H1 (cell line): Measurements from ENCODE around the gene HS6ST1. TPM values are rescaled to one million over a fixed set of nuclear protein-coding genes. Genes with fewer than 3 reads are reported as not detected.

Experiments
- CTCF ChIA-PET: fragments of 300-600 bp; sonication (Branson Sonifier 250); formaldehyde crosslinking; loops from one replicate; lab custom pipeline; 2021; ENCODE audit not compliant: partially characterized antibody; lab: Charles Lee
- POLR2A ChIA-PET: fragments of 300-600 bp; sonication (Branson Sonifier 250); formaldehyde crosslinking; loops from one replicate; lab custom pipeline; 2021; ENCODE audit warnings: inconsistent platforms; ENCODE audit not compliant: partially characterized antibody; lab: Charles Lee
- DNase-seq, 2 experiments: peaks; one replicate each; pipeline versions ENCODE4 v3.0.0 to v3.0.0-alpha.2; 2010 to 2022; ENCODE audit warnings: low spot score in 2 of 2, low read depth in 1 of 2, mixed read lengths in 1 of 2
- FAIRE-seq: peaks from 2 replicates; lab custom pipeline; 2011; peaks lifted over from hg19 to GRCh38; lab: Jason Lieb, UNC
- H2AFZ ChIP-seq: 2 replicates; pipeline ENCODE4 v1.8.1; 2012; ENCODE audit warnings: low read length, inconsistent platforms
- H2AK5ac ChIP-seq: 2 replicates; pipeline ENCODE4 v1.6.1; 2013; ENCODE audit warnings: low read depth, low read length
- H2BK120ac ChIP-seq: replicated peaks from 2 replicates; pipeline ENCODE3; 2013; ENCODE audit warnings: low read depth, low read length, inconsistent platforms
- H2BK12ac ChIP-seq: 2 replicates; pipeline ENCODE4 v1.6.1; 2013; ENCODE audit warnings: low read depth, low read length
- H2BK15ac ChIP-seq: 2 replicates; pipeline ENCODE4 v1.6.1; 2013; ENCODE audit warnings: low read length
- H2BK20ac ChIP-seq: 2 replicates; pipeline ENCODE4 v1.6.1; 2013; ENCODE audit warnings: low read length
- H2BK5ac ChIP-seq: 2 replicates; pipeline ENCODE4 v1.6.1; 2013; ENCODE audit warnings: low read depth, low read length
- H3K14ac ChIP-seq: 2 replicates; pipeline ENCODE4 v1.6.1; 2013; ENCODE audit warnings: inconsistent platforms; ENCODE audit not compliant: insufficient read length
- H3K18ac ChIP-seq: 2 replicates; pipeline ENCODE4 v1.6.1; 2013; ENCODE audit warnings: low read length; ENCODE audit errors: extremely low read depth
- H3K23ac ChIP-seq: 2 replicates; pipeline ENCODE4 v1.6.1; 2013; ENCODE audit warnings: inconsistent platforms; ENCODE audit not compliant: insufficient read length
- H3K23me2 ChIP-seq: 2 replicates; pipeline ENCODE4 v1.6.1; 2013; ENCODE audit warnings: low read depth, low read length
- H3K27ac ChIP-seq: 2 replicates; pipeline ENCODE4 v1.6.1; 2011; ENCODE audit warnings: low read depth, low read length, inconsistent platforms
- H3K27me3 ChIP-seq, 4 experiments: replicated peaks in 1 of 4; 1 replicate in 1 of 4; 2 replicates in 3 of 4; pipeline versions ENCODE4 v1.6.1 to v1.8.1; 2011 to 2013; ENCODE audit warnings: low read length in 3 of 4, mild to moderate bottlenecking in 3 of 4, inconsistent platforms in 2 of 4, mixed read lengths in 2 of 4, moderate library complexity in 1 of 4; ENCODE audit not compliant: control insufficient read depth in 3 of 4, insufficient read depth in 3 of 4; ENCODE audit errors: extremely low read depth in 1 of 4
- H3K36me3 ChIP-seq, 4 experiments: 2 replicates each; pipeline versions ENCODE4 v1.6.1 to v1.8.1; 2011 to 2013; ENCODE audit warnings: mild to moderate bottlenecking in 4 of 4, low read length in 3 of 4, moderate library complexity in 2 of 4, control low read depth in 1 of 4, inconsistent platforms in 1 of 4; ENCODE audit not compliant: insufficient read depth in 4 of 4, control insufficient read depth in 2 of 4
- H3K4ac ChIP-seq: replicated peaks from 2 replicates; pipeline ENCODE3; 2013; ENCODE audit warnings: low read length, low read depth, mixed read lengths, inconsistent platforms; ENCODE audit not compliant: insufficient read length
- H3K4me1 ChIP-seq, 4 experiments: replicated peaks in 1 of 4; 1 replicate in 1 of 4; 2 replicates in 3 of 4; pipeline versions ENCODE4 v1.6.1 to v1.8.1; 2011 to 2013; ENCODE audit warnings: low read length in 3 of 4, inconsistent platforms in 2 of 4, mixed read lengths in 1 of 4; ENCODE audit not compliant: insufficient read depth in 4 of 4, control insufficient read depth in 3 of 4
- H3K4me2 ChIP-seq, 2 experiments: 2 replicates each; pipeline versions ENCODE4 v1.6.1 to v1.8.1; 2011 to 2013; ENCODE audit warnings: low read depth in 2 of 2, low read length in 2 of 2, control low read depth in 1 of 2, inconsistent platforms in 1 of 2, mild to moderate bottlenecking in 1 of 2; ENCODE audit not compliant: insufficient read depth in 1 of 2
- H3K4me3 ChIP-seq, 4 experiments: fragments of 200-600, 300-600 bp in 1 of 4; sonication (generic), shearing (Covaris generic), sonication (Bioruptor Twin) in 1 of 4; 2 replicates each; pipeline versions ENCODE4 v1.5.1 to v1.8.1; 2011 to 2016; ENCODE audit warnings: low read length in 4 of 4, low read depth in 3 of 4, control low read depth in 2 of 4, inconsistent platforms in 2 of 4, mild to moderate bottlenecking in 2 of 4, mixed read lengths in 1 of 4, moderate library complexity in 1 of 4; ENCODE audit not compliant: insufficient read depth in 2 of 4; ENCODE audit errors: extremely low read depth in 1 of 4
- H3K56ac ChIP-seq: replicated peaks from 2 replicates; pipeline ENCODE3; 2013; ENCODE audit warnings: low read depth, mild to moderate bottlenecking, mixed read lengths, low read length, inconsistent platforms; ENCODE audit not compliant: insufficient read length
- H3K79me1 ChIP-seq: 2 replicates; pipeline ENCODE4 v1.6.1; 2013; ENCODE audit warnings: low read depth, low read length, control low read depth
- H3K79me2 ChIP-seq, 2 experiments: 2 replicates each; pipeline versions ENCODE4 v1.6.1 to v1.8.1; 2012 to 2013; ENCODE audit warnings: low read length in 2 of 2, mild to moderate bottlenecking in 2 of 2, inconsistent platforms in 1 of 2; ENCODE audit not compliant: insufficient read depth in 2 of 2, control insufficient read depth in 1 of 2
- H3K9ac ChIP-seq, 4 experiments: replicated peaks in 1 of 4; 1 replicate in 1 of 4; 2 replicates in 3 of 4; pipeline versions ENCODE4 v1.6.1 to v1.8.1; 2011 to 2013; ENCODE audit warnings: low read depth in 3 of 4, low read length in 3 of 4, control low read depth in 2 of 4, mild to moderate bottlenecking in 2 of 4, moderate library complexity in 2 of 4, inconsistent platforms in 1 of 4; ENCODE audit errors: extremely low read depth in 1 of 4
- H3K9me3 ChIP-seq, 2 experiments: 2 replicates each; pipeline versions ENCODE4 v1.6.1 to v1.8.1; 2012 to 2013; ENCODE audit warnings: mild to moderate bottlenecking in 2 of 2, moderate library complexity in 2 of 2, control low read depth in 1 of 2, inconsistent platforms in 1 of 2, low read depth in 1 of 2, low read length in 1 of 2, mixed read lengths in 1 of 2; ENCODE audit not compliant: insufficient read depth in 2 of 2
- H4K20me1 ChIP-seq, 2 experiments: replicated peaks in 1 of 2; 2 replicates each; pipeline versions ENCODE3 to v1.8.1; 2011 to 2013; ENCODE audit warnings: inconsistent platforms in 2 of 2, low read length in 2 of 2, mild to moderate bottlenecking in 1 of 2; ENCODE audit not compliant: insufficient read depth in 2 of 2, control insufficient read depth in 1 of 2
- H4K5ac ChIP-seq: 2 replicates; pipeline ENCODE4 v1.6.1; 2013; ENCODE audit warnings: low read length, low read depth, mixed read lengths, inconsistent platforms; ENCODE audit not compliant: insufficient read length
- H4K8ac ChIP-seq: 2 replicates; pipeline ENCODE4 v1.8.0; 2013; ENCODE audit warnings: mild to moderate bottlenecking, moderate library complexity, low read length, inconsistent platforms; ENCODE audit not compliant: insufficient read depth; ENCODE audit errors: extremely low read depth
- H4K91ac ChIP-seq: replicated peaks from 2 replicates; pipeline ENCODE3; 2013; ENCODE audit warnings: low read length, mixed read lengths, inconsistent platforms; ENCODE audit not compliant: insufficient read length
- CBX8 ChIP-seq: fragments of 300-800, 300-1000 bp; sonication (generic); IDR thresholded peaks from 2 replicates; pipeline ENCODE4 v1.7.1; 2016; ENCODE audit warnings: low read depth, low read length, borderline replicate concordance
- SRF ChIP-seq: IDR thresholded peaks from 2 replicates; pipeline ENCODE4 v1.6.1; 2011; ENCODE audit warnings: mild to moderate bottlenecking, low read depth, low read length, moderate library complexity
- WGBS, 2 experiments: shearing (Covaris generic) in 1 of 2; methylation state at CpG; one replicate each; pipeline versions ENCODE4 v1.1.6 to v1.1.7; 2013 to 2015; ENCODE audit warnings: low lambda C conversion rate in 2 of 2, mixed read lengths in 2 of 2, inconsistent platforms in 1 of 2, low coverage in 1 of 2, missing lambda C conversion rate in 1 of 2; ENCODE audit not compliant: insufficient replicate concordance in 2 of 2, insufficient coverage in 1 of 2, insufficient read length in 1 of 2; ENCODE audit errors: extremely low coverage in 1 of 2, missing lambda C conversion rate in 1 of 2; 5-methylcytosine and 5-hydroxymethylcytosine counted together
- polyA plus RNA-seq, 7 experiments: library from polyadenylated mRNA; depleted of rRNA in 3 of 7; stranded (reverse) in 5 of 7; unstranded in 2 of 7; fragments of >200 nt in 5 of 7; fragments of 200-250 nt in 2 of 7; gene quantifications; 1 replicate in 5 of 7; 2 replicates in 1 of 7; 4 replicates in 1 of 7; pipeline versions ENCODE4 v1.2.1 to v1.2.3, GENCODE V29; 2011 to 2013; ENCODE audit warnings: missing spikeins in 2 of 7, mixed read lengths in 2 of 7
- total RNA-seq: library from RNA; stranded (reverse); fragmentation: NEBNext Ultra II Directional; extraction: Animal tissue kit (Norgen Biotek cat#: 25700); gene quantifications from 2 replicates; pipeline ENCODE4 v1.2.1, GENCODE V29; 2021

The HS6ST1 gene
- total and polyA plus RNA-seq, 2 of the 8 experiments (the other 6 are each of a cell fraction or from before 2014, with no cell fraction given), result 37.4 to 74.6 TPM

DNA sequence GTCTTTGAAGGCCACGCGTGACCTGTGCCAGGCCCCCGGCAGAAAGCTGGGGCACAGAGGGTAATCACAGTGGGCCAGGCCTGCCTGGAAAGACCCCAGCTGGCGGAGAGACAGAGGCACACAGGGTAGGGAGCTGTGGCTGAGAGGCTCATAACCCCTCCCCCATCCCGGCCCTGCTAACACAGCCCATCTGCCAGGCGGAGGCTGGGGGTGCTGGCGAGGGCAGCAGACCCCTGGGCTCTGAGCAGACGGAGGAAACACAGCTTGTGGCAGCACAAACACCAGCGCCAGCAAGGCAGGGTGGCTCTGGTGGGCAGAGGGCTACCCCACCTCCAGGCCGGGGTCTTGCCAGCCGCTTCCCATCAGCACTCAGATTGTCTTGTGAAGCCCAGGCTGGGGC, 19.0 kb downstream of the HS6ST1 start:
- no peak overlapping the region for H2BK120ac ChIP-seq
- CTCF ChIA-PET, result interaction anchor here (0.8 to 1.8 kb wide), 6 partner anchors 9 to 428 kb away, joined by 3 to 5 read pairs (median 3); no protein-coding TSS in a partner anchor
- TF ChIP-seq CBX8 (no peak), SRF (no peak)

More for the DNA sequence above, 19.0 kb downstream of the HS6ST1 start:
- DNase-seq (no peak), FAIRE-seq (no peak)
- H3K14ac ChIP-seq, result no peak overlapping the region
- no peak overlapping the region for H2BK20ac ChIP-seq
- H4K8ac ChIP-seq, result no peak overlapping the region
- no peak overlapping the region for H3K56ac ChIP-seq
- H3K79me1 ChIP-seq, result peaks cover 59% of the 10 kb centered on the region
- no peak overlapping the region for H2AFZ ChIP-seq
- no peak overlapping the region for H3K4ac ChIP-seq
- H2BK15ac ChIP-seq, result no peak overlapping the region
- H2BK5ac ChIP-seq, result no peak overlapping the region; the same call in 1 of the 2 replicates
- H3K79me2 ChIP-seq, result peaks cover 15 to 100% of the 10 kb centered on the region in 2 experiments
- no peaks in the 10 kb centered on the region; a peak in 1 of 8 replicates for H3K36me3 ChIP-seq
- no peaks in the 10 kb centered on the region for H3K27me3 ChIP-seq
- H2AK5ac ChIP-seq, result no peak overlapping the region
- no peak overlapping the region for H3K9ac ChIP-seq
- 0 out of 2 replicates have a peak overlapping the region, but pooled peaks have one; percentile 16 for H3K18ac ChIP-seq
- no peak overlapping the region for H4K5ac ChIP-seq
- no peaks in the 10 kb centered on the region for H3K23me2 ChIP-seq
- POLR2A ChIA-PET, result interaction anchor here (1.3 to 1.5 kb wide), 2 partner anchors 10 to 20 kb away, joined by 3 read pairs; no protein-coding TSS in a partner anchor
- peaks cover 0 to 23% (median under 1%) of the 10 kb centered on the region in 4 experiments; a peak in 5 of 7 replicates for H3K4me1 ChIP-seq
- H3K9me3 ChIP-seq, result no peaks in the 10 kb centered on the region
- no peak overlapping the region for H3K27ac ChIP-seq
- no peak overlapping the region for H3K4me2 ChIP-seq
- no peak overlapping the region for H2BK12ac ChIP-seq
- no peak overlapping the region for H3K23ac ChIP-seq
- peaks cover 59 to 64% of the 10 kb centered on the region in 2 experiments for H4K20me1 ChIP-seq
- 85% methylated on average over 10 of the region's 11 CpGs; no CpG with 5 or more reads in 1 of the 2 experiments for WGBS, 2 experiments
- H3K4me3 ChIP-seq, result no peak overlapping the region
- H4K91ac ChIP-seq, result no peak overlapping the region
